ENCODE results near the gene FOXS1. TPM values are rescaled to one million over a fixed set of nuclear protein-coding genes. Genes with fewer than 3 reads are reported as not detected.
A peak's percentile ranks its signal among the peaks of the same experiment; 100 is the strongest.

FOXS1 gene
- total RNA-seq, 1 experiment from 2014 or later = 55.5 TPM

GRCh38 chr20:31866221-31866620 is 20.8 kb upstream of the FOXS1 start:
- Histone ChIP-seq H3K9me3 (replicated peaks) (no peaks in the 10 kb centered on the region), H3K4me1 (peaks cover 7% of the 10 kb centered on the region; the same call in 1 of the 2 replicates), H3K27ac (no peak overlapping the region), H3K4me3 (no peak overlapping the region), H3K36me3 (no peaks in the 10 kb centered on the region), H3K27me3 (no peaks in the 10 kb centered on the region; the same call in 1 of the 2 replicates)
- no peak for DNase-seq

DNA sequence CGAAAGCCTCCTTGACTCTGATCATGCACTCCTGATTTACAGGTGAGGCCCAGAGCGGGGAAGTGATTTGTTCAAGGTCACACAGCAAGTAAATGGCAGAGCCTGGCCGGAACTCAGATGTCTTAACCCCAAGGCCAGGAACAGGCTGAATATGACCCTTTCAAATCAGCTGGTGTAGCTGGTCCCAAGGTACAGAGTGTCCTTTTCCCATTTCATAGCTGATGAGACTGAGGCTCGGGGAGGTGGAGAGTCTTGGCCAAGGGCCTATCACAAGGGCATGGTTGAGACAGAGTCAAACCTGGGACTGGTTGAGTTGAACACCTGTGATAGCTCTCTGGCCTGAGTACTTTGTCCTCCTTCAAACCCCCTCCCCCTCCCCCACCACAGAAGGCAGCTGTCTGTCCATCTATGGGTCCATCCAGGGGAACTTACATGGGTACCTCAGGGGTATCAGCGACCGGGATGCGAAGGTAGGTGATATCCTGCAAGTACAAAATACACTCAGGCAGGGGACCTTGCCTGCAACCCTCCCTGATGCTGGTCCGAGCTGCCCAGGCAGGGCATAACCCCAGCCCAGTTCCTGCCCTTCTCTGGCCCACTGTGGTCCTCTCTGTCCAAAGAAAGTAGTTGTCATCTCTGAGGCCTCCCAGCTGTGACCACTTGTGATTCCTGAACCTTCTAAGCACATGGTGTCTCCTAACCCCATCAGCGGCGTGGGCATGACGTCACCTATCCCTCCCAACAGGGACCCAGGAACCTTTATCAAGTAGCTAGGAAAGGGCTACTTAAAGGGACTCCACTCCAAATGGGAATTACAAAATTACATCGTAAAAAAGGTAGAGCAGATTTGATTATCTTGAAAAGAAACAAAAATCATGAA is 19.4 kb upstream of the FOXS1 start:
- Histone ChIP-seq H3K4me1 (peaks cover 7% of the 10 kb centered on the region; the same call in 1 of the 2 replicates), H3K36me3 (no peaks in the 10 kb centered on the region), H3K9me3 (replicated peaks) (no peaks in the 10 kb centered on the region), H3K27ac (no peak overlapping the region), H3K27me3 (no peaks in the 10 kb centered on the region; the same call in 1 of the 2 replicates), H3K4me3 (no peak overlapping the region)
- no peak for DNase-seq

GRCh38 chr20:31863296-31864085 is 18.1 kb upstream of the FOXS1 start:
- DNase-seq = no peak
- Histone ChIP-seq H3K9me3 (replicated peaks) (no peaks in the 10 kb centered on the region), H3K4me1 (peaks cover 3% of the 10 kb centered on the region; the same call in 1 of the 2 replicates), H3K36me3 (no peaks in the 10 kb centered on the region), H3K4me3 (no peak overlapping the region), H3K27ac (no peak overlapping the region), H3K27me3 (peaks cover 7% of the 10 kb centered on the region; the same call in 1 of the 2 replicates)

DNA sequence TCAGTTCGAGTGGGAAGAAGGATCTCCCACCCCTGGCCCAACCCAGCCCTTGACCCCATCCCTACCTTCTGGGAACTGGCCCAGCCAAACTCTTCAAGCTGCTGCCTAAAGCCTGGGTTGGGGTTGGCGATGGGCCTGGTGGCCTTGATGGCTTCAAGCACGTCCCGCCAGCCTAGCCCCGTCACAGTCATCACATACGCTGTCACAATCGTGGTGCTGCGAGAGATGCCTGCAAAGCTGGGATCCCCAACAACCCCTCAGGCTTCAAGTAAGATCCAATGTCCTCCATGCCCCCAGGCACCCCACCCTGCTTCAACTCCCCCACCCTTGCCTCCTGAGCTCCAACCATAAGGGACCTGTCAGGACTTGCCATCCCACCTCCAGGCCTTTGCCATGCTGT is 17.1 kb upstream of the FOXS1 start:
- H3K36me3 ChIP-seq = no peaks in the 10 kb centered on the region
- peaks cover 8% of the 10 kb centered on the region; the same call in 1 of the 2 replicates for H3K27me3 ChIP-seq
- H3K4me3 ChIP-seq = no peak overlapping the region
- H3K27ac ChIP-seq = no peak overlapping the region
- DNase-seq = no peak
- no peaks in the 10 kb centered on the region for H3K9me3 ChIP-seq (replicated peaks)
- peaks cover 3% of the 10 kb centered on the region; the same call in 1 of the 2 replicates for H3K4me1 ChIP-seq

GRCh38 chr20:31862157-31862470 is 16.7 kb upstream of the FOXS1 start:
- no peak for DNase-seq
- Histone ChIP-seq H3K36me3 (no peaks in the 10 kb centered on the region), H3K4me1 (peaks cover 3% of the 10 kb centered on the region; the same call in 1 of the 2 replicates), H3K9me3 (replicated peaks) (no peaks in the 10 kb centered on the region), H3K27ac (no peak overlapping the region), H3K4me3 (no peak overlapping the region), H3K27me3 (peaks cover 8% of the 10 kb centered on the region; the same call in 1 of the 2 replicates)

DNA sequence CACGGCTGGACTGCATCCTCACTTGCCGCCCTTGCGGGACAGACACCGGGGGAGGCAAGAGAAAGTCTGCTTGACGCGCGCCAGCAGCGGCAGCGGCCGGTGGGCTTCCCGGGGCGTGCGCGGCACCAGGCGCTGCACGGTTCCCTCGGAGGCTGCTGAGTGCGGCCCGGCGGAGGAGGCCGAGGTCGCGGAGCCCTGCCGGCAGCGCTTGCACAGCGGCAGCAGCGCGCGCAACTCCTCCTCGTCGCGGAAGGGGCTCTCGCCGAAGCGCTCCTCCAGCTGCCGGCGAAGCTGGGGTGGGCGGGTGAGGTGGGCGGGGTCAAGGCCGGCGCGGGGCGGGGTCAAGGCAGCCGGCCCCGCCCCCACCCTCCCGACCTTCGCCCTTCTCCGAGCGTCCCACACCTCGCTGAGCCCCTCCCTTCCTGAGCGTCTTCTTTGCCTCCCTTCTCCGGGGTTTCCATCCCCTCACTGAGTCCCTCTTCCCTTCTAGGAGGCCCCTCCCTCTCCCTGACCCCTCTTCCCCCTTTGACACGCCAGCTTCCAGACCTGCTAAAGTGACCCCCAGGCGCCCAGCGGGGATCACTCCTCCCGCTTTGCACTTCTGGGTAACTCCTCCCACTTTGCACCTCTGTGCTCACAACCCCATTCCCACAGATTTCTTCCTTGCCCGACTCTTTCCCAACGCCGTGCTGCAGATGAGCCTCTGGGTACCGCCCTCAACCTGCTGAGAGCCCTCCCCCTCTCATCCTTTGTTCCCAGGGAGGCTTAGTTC is 16.2 kb upstream of the FOXS1 start:
- Histone ChIP-seq H3K4me3 (peak overlapping the region; percentile 59), H3K27me3 (peaks cover 8% of the 10 kb centered on the region; the same call in 1 of the 2 replicates), H3K9me3 (replicated peaks) (no peaks in the 10 kb centered on the region), H3K4me1 (peaks cover 3% of the 10 kb centered on the region; the same call in 1 of the 2 replicates), H3K27ac (no peak overlapping the region), H3K36me3 (no peaks in the 10 kb centered on the region)
- peak; percentile 86 to 88 for DNase-seq

- H3K9me3 ChIP-seq (replicated peaks) = no peaks in the 10 kb centered on the region
- no peak overlapping the region for H3K27ac ChIP-seq
- peaks cover 8% of the 10 kb centered on the region; the same call in 1 of the 2 replicates for H3K27me3 ChIP-seq
- peaks cover 3% of the 10 kb centered on the region; the same call in 1 of the 2 replicates for H3K4me1 ChIP-seq
- DNase-seq = peak in 1 of 2 experiments; percentile 44
- H3K4me3 ChIP-seq = peak overlapping the region; percentile 59
- no peaks in the 10 kb centered on the region for H3K36me3 ChIP-seq
Observed at GRCh38 chr20:31861135-31861384, 15.7 kb upstream of the FOXS1 start.

- Histone ChIP-seq H3K36me3 (no peaks in the 10 kb centered on the region), H3K9me3 (replicated peaks) (no peaks in the 10 kb centered on the region), H3K4me3 (peak overlapping the region; percentile 59), H3K4me1 (peaks cover 3% of the 10 kb centered on the region; the same call in 1 of the 2 replicates), H3K27ac (no peak overlapping the region), H3K27me3 (peaks cover 9% of the 10 kb centered on the region; the same call in 1 of the 2 replicates)
- DNase-seq = peak; percentile 37 to 38
Observed at GRCh38 chr20:31860390-31861134, 15.2 kb upstream of the FOXS1 start.

DNA sequence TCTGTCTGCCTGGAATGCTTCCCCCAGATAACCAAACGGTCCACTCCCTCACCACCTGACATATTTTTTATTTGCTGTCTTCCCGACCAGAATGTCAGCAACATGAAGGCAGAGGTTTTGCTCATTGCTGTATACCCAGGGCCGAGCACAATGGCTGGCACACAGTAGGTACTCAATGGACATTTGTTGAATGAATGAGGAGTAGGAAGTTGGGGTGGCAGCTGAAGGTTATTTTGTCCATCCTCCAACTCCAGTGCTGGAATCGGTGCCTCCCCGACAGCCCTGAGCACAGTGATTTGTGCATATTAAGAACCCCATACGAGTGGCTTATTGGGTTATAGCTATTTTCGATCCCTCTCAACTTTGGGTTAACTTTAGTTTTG is 14.6 kb upstream of the FOXS1 start:
- Histone ChIP-seq H3K4me3 (no peak overlapping the region), H3K9me3 (replicated peaks) (no peaks in the 10 kb centered on the region), H3K36me3 (no peaks in the 10 kb centered on the region), H3K4me1 (peaks cover 3% of the 10 kb centered on the region; the same call in 1 of the 2 replicates), H3K27me3 (peaks cover 10% of the 10 kb centered on the region; the same call in 1 of the 2 replicates), H3K27ac (no peak overlapping the region)
- no peak for DNase-seq

DNA sequence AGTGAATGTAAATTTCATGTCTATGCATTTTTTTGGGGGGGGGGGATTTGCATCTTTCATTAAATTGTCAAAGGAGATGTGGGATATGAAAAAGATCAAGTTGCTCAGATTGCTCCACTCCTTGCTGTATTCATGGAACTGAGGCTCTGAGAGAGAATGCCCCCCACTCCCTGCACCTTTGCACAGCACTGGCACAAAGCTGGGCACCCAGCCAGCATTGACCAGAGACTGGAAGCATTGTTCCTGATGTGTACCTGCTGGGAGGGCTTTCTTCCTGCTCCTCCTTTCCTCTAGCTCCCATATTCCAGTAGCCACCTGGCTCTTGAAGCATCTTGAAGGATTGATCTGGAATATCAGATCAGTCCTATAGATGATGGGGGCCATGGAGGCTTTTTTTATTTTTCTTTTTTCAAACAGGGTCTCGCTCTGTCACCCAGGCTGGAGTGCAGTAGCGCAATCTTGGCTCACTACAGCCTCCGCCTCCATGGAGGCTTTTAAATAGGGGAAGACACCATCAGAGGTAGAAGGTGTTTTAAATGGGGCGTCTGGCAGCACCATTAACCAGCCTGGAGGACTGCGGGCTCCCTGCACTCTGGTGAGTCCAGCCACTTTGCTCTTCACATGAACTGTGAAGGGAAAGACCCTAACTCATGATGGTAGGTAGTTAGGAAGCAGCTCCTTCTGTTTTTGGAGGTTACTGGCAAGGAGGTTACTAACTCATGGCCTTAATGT is 14.0 kb upstream of the FOXS1 start:
- H3K9me3 ChIP-seq (replicated peaks) = no peaks in the 10 kb centered on the region
- no peaks in the 10 kb centered on the region for H3K36me3 ChIP-seq
- no peak overlapping the region for H3K4me3 ChIP-seq
- H3K27ac ChIP-seq = no peak overlapping the region
- H3K27me3 ChIP-seq = peaks cover 10% of the 10 kb centered on the region; the same call in 1 of the 2 replicates
- no peak for DNase-seq
- H3K4me1 ChIP-seq = peaks cover 3% of the 10 kb centered on the region; the same call in 1 of the 2 replicates

GRCh38 chr20:31858760-31859083 is 13.3 kb upstream of the FOXS1 start:
- peaks cover 14% of the 10 kb centered on the region; the same call in 1 of the 2 replicates for H3K27me3 ChIP-seq
- H3K36me3 ChIP-seq = no peaks in the 10 kb centered on the region
- no peak for DNase-seq
- H3K27ac ChIP-seq = no peak overlapping the region
- H3K4me1 ChIP-seq = peaks cover 3% of the 10 kb centered on the region; the same call in 1 of the 2 replicates
- no peak overlapping the region for H3K4me3 ChIP-seq
- H3K9me3 ChIP-seq (replicated peaks) = no peaks in the 10 kb centered on the region

GRCh38 chr20:31857861-31858759 is 12.7 kb upstream of the FOXS1 start:
- peaks cover 14% of the 10 kb centered on the region; the same call in 1 of the 2 replicates for H3K27me3 ChIP-seq
- no peaks in the 10 kb centered on the region for H3K36me3 ChIP-seq
- H3K4me3 ChIP-seq = no peak overlapping the region
- no peak overlapping the region for H3K27ac ChIP-seq
- peaks cover 3% of the 10 kb centered on the region; the same call in 1 of the 2 replicates for H3K4me1 ChIP-seq
- no peak for DNase-seq
- no peaks in the 10 kb centered on the region for H3K9me3 ChIP-seq (replicated peaks)
